CMK (cell line): ENCODE results near the gene IRX4.

Experiments used
- DNase-seq: peaks from one replicate; pipeline ENCODE4 v3.0.0-alpha.2; 2010; ENCODE audit warnings: low read depth

Gene IRX4

DNA sequence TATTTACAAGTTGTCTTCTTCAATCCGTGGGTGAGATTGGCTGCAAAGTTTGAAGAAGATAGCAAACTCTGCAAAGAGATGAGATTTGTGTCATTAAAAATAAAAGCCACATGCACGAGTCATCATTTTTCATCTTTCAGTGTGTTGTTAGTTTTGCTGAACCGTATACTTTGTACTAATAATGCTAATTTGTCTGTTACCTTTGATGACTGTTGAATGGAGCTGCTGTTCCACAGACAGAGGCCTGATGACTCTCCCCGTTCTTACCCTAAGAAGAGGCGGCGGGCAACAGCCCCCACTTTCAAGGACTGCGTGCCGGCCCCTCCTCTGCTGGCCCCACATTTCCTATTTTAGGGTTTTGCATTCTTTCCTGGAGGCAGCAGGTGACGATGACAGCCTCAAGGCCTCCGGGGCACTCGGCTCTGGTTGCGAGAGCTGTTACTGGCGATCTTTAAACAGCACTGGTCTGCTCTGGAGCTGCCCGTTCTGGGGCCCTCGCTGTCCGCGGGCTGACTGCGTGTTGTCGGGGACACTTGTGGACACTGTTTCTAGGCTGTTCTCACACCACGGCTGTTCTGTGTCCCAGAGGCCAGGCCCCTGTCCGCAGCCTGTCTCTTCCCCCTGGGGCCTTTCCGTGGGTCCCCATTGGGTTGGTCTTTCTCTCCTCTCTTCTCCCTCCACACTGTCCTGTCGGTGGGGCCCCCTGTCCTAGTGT lies 46.4 kb downstream of the IRX4 start:
- no peak for DNase-seq

DNA sequence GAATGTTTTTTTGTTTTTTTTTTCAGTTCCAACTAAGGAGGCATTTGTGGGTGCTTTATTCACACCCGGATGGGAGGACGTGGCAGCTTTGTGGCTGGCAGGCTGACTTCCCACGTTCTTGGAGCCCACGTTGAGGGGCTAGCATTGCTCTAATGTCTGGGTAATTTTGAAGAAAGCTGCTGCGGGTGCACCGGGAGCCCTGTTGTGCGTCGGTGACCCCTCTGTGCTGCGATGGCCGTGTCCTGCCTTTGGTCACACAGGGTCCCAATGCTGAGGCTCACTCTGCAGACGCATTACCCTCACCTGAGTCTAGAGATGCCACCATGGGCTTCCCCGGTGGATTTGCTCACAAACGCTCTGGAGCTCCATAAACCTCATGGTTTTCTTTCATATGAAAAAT lies 47.3 kb downstream of the IRX4 start:
- no peak for DNase-seq

DNA sequence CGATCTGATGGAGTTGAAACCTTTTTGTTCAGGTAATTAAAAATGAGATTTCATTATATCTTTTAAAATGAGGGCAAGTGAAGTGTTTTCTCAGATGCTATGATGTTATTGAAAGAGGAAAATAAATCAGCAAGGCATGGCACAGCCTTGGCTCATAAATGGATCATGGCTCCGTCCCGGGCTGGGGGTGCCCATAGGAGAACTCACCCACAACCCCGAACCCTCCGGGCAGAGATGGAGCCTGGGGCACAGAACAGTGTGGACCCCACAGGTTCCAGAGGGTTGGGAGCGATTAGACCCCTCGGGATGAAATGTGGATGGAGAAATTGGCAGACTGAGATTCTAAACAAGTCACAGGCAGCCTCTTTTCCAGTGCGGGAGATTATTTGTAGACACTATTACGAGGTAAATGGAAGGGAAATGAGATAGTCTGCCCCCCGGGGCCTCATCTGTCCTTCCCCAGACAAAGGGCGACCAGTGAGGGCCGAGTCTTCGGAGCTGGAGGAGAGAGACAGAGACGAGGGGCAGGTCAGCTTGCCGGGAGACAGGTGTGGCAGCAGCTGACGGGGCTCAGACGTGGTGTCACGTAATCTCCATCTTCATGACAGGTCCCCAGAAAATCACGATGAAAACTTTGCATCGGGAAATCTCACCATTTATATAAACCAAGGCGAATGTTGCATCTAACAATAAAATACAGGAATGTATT lies 47.9 kb downstream of the IRX4 start:
- DNase-seq = no peak

DNA sequence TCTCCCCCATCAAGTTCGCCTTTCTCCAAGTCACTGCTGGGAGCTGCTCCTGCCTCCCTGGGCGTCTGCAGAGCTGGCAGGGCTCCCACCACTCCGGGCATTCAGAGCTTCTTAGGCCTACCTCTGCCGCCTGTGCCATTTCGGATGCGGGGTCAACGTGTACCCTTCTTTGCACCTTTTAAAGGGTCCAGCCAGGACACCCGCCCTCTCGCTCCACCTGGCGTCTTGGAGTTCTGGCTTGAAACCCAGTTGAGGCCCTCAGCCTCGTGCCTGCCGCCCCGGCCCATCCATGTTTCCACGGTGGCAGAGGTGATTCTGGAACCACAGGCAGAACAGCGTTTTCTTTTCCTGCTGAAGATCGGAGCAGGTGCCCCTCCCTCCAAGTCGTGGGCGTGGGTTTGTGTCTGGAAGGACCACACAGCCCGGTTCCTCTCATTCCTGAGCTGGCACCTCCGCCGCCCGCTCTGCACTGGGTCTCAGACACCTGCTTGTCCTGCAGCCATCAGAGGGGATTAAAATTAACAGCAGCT lies 48.6 kb downstream of the IRX4 start:
- DNase-seq = no peak

DNA sequence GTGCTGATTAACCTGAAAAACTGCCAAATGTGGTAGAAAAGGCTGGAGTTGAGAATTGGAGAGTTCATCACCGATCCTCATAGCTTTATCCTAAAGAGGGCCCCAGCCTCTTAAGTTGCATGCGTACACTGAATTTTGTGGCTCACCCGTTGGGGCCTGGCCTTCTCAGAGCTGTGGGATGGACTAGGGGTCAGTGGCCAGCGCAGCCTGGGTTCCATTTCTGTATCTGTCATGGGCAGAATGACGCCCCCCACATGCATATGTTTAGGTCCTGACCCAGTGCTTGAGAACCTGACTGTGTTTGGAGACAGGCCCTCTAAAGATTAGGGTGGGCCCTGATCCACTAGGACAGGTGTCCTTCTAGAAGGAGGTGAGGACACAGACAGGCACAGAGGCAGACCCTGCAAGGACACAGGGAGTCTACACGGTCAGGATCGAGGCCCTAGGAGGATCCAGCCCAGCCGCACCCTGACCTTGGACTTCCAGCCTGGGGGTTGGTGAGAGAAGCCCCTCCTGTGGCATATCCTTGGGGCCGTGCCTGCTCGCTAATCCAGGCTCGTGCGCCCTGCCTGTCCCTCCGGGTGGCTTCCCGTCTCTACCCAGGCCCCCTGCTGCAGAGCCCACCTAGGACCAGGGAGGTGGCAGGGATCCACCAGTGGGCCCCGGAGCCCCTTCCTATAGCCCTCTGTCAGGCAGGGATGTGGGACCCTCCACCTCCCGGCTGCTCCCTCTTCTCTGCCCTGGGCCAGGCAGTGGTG lies 49.3 kb downstream of the IRX4 start:
- DNase-seq = no peak

DNA sequence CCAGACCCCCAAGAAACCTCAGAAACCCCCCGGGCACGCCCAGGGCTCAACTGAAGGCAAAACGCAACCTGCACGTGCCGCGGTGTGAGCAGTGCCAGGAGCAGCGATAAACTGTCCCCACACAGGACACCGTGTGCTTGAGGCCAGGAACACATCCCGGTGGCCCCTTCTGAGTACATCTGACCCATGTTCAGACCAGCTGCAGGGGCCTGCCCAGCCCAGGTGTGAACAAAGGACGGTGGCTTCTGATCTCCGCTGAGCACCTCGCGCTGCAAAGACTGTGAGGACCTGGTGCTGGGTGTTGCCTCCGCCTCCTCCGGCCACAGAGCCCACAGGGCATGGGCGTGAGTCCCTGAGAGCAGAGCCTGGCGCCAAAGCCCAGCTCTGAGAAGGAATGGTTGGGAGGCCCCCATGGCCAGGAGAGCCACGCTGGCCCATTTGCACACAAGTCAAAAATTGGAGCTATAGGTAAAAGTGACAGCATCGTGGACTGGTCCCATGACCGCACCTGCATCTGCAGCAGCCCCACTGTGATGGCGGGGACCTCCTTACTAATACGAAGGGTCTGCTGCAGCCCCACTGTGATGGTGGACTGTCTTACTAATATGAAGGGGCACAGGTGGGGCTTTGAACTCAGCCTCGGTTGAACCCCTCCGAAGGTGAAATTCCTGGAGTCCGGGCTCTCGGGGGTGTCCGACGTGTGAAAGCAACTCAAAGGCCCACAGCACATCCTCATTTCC lies 50.0 kb downstream of the IRX4 start:
- DNase-seq = no peak

DNA sequence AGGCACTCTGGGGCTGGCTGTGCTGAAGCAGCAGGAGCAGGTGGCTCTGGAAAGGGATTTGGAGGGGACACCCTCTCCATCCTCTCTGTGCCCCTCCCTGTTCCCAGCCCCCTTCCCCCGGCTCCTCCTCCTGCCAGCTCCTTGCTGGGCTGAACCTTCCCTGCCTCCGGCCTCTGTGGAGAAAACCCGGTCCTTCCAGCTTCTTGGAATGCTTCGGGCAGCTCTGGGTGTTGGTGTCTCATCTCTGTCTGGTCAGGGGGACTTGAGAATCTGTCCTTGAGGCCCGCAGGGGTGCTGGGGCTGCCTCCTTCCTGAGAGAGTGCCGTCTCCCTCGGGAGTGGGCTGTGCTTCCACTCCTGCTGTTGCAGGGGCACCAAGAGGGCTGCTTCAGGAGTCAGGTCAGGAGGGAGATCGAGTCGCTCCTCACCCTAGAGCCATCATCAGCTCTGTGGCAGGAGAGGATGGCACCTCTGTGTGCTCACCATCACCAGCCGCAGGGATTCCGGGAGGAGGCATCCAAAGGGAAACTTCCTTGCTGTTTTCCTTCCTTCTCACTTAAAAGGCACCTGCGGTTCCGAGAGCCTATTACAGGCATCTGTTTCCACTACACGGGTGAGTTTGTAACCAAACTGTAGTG lies 50.9 kb downstream of the IRX4 start:
- no peak for DNase-seq

DNA sequence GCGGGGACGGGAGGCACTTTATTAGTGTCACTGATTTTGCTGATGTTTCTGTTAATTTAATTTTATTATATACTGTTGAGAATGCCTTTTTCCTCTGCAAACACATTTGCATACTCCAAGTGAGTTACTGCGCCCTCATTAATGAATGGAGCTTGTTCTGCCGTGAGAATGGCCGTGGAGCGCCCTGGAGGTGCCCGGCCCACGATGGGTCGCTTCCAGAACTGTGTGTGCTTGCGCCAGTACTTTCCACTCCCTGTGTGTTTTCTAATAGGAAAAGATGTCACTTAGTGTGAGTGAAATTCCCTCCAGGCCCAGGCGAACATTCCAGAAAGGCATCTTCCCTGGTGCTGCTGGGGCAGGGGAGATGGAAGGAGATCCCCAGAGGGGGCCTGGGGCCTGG lies 51.5 kb downstream of the IRX4 start:
- DNase-seq = no peak

DNA sequence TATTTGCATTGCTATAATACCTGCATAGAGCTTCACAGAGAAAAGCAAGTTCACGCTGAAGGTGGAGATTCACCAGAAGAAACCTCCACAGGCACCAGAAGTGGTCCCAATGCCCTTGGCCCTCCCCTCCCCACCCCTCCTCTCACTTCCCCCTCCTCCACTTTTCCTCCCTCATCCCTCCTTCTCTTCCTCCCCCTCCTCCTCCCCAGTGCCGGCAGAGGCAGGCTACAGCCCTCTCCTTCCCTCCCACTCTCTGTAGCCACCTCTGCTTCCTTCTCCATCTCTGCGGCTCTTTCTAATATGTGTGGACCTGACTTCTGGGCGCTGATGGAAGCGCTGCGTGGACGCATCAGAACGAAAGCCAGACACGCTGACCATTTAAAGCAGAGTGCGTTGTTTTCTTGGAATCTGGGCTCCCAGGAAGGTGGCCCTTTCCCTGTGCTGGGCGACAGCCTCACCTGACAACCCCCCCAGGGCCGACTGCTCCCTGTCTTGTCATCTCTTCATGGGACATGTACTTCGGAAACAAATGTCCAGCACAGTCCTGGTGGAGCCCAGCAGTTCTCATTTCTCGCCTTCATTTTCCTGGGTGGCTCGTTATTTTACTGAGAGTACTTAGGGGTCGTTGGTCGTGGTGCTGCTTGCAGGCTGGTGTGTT lies 52.0 kb downstream of the IRX4 start:
- DNase-seq = no peak

DNA sequence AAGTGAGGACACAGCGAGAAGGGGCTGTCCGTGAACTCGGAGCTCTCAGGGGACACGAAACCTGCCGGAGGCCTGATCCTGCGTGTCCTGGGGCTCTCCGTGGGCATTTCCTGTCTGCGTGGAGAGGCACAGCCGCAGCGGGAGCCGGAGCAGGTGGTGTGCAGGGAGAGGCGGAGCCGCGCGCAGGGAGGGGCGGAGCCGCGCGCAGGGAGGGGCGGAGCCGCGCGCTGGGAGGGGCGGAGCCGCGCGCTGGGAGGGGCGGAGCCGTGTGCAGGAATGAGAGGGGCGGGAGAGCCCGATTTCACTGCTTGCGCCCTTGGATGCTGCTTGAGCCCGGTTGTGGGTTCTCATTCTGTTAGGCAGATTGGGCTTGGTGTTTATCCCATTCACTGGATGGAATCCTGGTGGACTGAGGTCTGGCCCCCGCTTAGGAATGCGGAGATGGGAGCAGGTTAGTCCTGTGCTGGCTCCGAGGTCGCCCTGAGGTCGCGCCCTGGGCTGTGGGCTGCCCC lies 54.8 kb downstream of the IRX4 start:
- no peak for DNase-seq
